ENCODE data around the gene SAP25. TPM values are rescaled to one million over a fixed set of nuclear protein-coding genes. Genes with fewer than 3 reads are reported as not detected.
A peak's percentile ranks its signal among the peaks of the same experiment; 100 is the strongest.

SAP25 gene
- polyA plus RNA-seq, 5 donors: 2.8 to 12.8 (median 6.8) TPM

DNA sequence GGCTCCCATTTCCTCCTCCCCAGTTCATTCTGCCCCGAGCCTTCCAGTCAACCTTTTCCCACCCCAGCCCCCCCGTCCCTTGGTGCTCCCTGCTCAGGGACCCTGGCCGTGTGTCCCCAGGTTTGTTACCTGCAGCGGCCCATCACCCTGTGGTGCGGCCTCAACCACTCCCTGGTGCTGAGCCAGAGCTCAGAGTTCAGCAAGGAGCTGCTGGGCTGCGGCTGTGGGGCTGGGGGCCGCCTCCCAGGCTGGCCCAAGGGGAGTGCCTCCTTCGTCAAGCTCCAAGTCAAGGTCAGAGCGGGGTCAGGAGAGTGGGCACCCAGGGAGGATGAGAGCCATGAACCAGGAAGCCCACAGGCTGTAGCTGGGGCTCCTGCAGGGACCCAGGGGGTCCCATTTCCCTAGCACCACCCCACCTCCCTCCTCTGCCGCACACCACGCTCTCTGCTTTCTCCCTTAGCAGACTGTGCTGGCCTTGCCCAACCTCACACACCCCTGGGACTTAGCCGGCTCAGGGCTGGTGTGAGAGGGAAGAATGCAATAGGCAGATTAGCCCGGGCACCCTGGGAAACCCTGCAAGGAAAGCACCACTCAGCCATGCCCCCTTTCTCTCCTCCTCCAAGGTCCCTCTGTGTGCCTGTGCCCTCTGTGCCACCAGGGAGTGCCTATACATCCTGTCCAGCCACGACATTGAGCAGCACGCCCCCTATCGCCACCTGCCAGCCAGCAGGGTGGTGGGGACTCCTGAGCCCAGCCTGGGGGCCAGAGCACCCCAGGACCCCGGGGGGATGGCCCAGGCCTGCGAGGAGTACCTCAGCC is 26.4 kb upstream of the SAP25 start:
- DNase-seq: no peak

DNA sequence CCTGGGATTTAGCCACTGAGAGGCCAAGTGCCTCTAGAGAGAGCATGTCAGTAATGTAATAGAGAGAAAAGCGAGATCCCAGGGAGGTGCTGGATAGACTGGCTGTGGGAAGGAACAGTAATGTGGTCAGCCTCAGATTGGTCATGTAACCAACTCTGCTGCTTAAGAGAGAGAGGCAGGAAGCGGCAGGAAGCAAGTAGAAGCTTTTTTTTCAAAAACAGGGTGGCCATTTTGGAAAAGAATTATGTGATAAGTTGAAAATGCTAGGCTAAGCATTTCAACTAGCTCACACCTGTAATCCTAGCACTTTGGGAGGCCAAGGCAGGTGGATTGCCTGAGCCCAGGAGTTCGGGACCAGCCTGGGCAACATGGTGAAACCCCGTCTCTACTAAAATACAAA is 24.7 kb upstream of the SAP25 start:
- no peak for DNase-seq

DNA sequence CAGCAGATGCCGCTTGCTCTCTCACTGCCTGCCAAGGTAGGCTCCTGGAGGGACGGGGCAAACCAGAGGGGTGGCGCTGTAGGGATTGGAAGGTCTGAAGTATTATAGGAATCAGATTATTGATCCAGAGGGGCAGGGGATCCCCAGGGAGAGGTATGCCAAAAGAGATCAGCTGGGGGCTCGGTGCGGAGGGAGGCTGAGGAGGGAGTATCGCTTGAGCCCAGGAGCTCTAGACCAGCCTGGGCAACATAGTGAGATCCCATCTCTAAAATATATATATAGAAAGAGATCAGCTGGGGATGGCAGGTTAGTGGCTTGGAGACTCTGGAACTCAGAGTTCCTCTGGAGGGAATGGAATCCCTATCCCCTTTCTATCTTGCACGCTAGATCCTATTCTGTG is 21.5 kb upstream of the SAP25 start:
- DNase-seq: no peak

- DNase-seq: no peak
Measured at GRCh38 chr7:100591596-100591995, 17.9 kb upstream of the SAP25 start.

DNA sequence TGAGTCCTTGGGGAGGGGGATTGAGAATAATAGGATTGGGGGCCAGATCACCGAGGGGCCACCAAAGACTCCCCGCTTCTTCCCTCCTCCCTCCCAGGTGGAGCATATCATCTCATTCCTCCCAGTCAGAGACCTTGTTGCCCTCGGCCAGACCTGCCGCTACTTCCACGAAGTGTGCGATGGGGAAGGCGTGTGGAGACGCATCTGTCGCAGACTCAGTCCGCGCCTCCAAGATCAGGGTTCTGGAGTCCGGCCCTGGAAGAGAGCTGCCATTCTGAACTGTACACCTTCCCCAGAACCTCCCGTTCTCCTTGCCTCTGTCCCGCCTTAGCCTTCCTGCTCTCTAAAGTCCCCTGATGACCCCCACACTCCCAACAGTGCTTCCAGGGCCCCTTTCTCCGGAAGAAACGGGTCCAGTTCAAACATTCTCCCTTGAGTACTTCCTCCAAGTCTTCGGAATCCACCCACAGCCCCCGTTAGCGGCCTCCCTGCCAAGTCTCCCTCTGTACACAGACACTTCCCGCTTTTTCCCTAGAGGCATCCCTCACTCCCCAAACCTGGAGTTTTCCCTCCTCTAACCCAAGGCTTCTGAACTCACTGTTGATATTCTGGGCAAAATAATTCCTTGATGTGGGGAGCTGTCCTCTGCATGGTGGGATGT is 16.5 kb upstream of the SAP25 start:
- DNase-seq: no peak

DNA sequence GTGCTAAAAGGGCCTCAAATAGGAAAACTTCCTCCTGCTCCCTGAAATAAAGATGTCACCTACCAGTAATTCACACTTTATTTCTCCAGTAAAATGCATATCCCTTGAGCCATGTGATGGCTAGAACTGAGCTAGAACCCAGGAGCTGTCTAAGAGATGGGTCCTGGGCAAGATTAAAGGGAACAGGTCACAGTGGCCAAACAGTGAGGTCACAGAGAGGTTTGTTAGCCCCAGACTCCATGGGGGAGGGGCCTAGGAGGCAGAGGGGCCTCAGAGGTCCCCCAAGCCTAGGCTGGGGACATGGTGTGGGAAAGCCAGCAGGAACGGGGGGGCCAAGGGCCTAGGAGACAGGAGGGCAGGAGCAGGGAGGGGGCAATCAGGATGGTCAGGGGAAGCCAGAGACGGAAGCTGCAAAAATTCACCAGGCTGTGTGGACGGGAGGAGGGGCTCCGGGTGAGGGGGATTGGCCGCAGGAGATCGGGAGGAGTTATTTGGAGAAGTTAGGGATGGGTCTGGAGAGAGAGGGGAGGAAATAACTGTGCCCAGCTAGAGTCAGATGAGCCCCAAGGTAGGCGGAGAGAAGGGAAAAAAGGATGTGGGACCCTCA is 15.7 kb upstream of the SAP25 start:
- DNase-seq: no peak

GRCh38 chr7:100588438-100588837 is 14.7 kb upstream of the SAP25 start:
- no peak for DNase-seq

DNA sequence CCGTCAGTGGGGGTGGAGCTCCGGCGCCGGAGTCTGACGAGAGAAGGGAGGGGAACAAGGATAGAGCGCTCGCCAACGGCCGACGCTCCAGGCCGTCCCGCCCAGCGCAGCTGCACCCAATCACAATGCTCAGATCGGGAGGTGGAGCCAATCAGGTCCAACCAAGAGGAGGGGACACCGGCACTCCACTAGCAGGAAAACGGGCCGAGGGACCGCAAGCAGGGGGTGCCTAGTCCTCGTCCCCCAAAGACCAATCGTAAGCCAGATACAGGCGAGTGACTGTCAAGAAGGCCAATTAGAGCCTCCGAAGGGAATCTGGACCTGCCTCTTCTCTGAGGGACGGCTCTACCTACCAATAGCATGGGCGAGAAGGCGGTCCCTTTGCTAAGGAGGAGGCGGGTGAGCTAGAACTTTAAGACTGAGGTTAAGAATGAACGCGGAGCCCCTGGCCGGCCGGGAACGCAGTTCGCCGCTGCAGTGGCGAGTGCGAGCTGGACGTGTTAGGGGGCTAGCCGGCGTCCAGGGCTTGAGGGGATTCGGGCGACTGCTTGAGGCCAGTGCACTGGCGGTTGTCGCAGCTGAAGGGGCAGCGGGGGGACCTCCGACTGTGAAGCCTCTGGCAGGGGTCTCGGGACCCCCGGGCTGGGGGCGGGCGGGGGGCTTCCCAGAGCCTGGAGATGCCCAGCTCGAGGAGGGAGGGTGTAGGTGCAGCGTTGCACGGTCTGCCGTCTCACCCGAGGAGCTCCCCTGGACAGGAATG is 12.7 kb upstream of the SAP25 start, which contains the start of gene FBXO24:
Gene FBXO24, plus strand, starts transcription at position 63 of the 760 bp plus-strand sequence. Its CDS starts 298 bp downstream, at position 361.
- DNase-seq: peak; percentile 100

- no peak for DNase-seq
Measured at GRCh38 chr7:100585511-100586265, 12.0 kb upstream of the SAP25 start, which contains the start of gene LRCH4. Gene LRCH4 (minus strand): TSS chr7:100586129. CDS start chr7:100586100, 29 bp downstream.

DNA sequence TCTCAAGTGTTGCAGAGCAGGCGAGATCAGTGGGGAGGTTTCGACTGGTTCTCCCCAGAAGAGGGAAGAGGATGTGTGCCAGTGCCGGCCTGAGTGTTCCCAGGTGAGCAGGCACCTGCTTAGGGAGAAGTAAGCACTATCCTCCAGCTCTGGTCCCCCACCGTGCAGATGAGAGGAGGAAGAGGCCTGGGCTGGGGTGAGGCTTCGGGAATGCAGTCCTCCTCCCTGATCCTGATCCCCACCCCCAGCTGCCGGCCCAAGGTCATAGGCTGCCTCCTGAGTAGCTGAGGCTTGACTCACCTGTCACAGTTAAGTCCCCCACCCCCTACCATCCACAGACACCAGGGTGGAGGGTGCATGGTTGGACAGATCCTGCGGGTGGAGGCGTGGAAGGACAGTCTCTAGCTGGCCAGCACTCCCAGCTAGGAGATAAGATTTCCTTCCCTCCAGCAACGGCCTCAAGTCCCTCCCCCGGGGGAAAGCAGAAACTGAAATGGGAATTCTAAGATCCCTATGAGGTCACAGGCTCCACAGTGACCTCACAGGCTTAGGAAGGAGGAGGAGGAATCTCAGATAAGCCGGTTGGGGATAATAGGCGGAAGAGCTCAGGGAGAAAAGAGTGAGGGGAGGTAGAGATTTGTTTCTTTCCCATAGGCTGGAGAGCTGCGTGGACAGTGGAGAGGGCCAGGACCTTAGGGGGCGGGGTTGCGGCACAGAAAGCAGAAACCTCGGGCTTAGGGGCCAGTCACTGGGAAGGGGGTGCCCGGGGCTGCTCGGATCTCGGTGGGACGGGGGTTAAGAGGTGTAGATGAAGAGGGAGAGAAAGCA is 11.2 kb upstream of the SAP25 start:
- DNase-seq: peak in 1 of 2 donors; percentile 68

- DNase-seq: peak; percentile 85
Measured at GRCh38 chr7:100584054-100584682, 10.5 kb upstream of the SAP25 start.

DNA sequence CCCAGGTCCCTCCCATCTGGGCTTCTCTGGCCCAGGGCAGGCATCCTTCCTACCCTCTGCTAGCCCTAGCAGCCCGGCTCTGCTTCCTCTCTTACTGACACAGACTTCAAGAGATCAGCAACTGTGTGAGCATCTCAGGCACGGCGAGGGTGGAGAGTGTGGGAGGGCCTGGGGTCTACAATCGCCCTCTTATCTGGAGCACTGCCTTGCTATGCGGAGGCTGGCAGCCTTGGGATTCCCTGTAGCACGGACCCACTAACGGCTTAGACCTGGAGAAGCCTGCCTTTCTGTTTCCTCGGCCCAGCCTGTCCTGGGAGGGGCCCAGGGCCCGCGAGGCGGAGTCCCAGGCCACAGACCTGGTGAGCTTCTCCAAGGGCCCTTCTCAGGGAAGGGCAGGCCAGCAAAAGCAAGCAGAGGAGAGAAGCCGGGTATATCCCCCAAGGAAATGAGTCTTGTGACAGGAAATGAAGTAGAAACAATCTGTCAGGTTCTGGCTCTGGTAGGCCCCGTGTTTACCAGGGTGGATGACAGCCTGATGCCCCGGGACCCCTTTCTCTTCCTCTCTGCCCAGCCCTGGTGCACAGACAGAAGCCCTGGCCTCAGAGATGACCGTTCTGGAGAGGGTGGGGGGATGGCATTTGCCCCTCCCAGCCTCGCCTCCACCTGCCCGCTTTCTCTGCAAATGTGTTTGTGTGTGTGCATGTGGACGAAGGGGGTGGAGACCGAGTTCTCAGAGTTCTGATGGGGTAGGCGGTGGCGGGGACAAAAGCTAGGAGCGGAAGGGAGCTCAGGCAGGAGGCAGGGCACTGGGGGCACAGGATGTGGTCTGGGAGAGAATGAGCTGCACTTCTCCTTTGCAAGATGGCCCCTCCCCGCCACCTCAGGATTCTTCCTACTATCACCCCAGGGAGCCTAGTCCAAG is 9.7 kb upstream of the SAP25 start:
- DNase-seq: no peak

GRCh38 chr7:100582650-100583049 is 8.9 kb upstream of the SAP25 start:
- no peak for DNase-seq

DNA sequence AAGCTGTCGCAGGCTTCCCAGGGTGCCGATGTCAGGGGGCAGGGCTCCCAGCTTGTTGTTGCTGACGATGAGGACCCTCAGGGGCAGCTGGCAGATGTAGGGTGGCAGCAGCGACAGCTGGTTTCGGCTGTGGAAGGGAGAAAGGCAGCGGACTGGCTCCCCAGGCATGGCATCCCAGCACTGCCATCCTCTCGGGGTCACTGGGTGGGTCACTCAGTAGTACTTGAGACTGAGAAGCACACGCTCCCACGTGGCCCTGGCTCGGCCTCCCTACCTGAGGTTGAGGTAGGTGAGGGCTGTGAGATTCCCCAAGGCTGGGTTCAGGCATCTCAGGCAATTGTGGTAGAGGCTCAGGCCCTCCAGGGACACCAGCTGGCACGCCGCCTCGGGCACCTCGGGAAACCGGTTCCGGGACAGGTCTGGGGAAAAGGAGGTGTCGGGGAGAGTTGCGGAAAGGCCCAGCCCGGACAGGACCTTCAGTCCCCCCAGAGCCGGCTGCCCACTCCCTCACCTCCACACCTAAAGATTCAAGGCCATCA is 8.4 kb upstream of the SAP25 start:
- DNase-seq: no peak

GRCh38 chr7:100580466-100581283 is 7.0 kb upstream of the SAP25 start:
- no peak for DNase-seq

DNA sequence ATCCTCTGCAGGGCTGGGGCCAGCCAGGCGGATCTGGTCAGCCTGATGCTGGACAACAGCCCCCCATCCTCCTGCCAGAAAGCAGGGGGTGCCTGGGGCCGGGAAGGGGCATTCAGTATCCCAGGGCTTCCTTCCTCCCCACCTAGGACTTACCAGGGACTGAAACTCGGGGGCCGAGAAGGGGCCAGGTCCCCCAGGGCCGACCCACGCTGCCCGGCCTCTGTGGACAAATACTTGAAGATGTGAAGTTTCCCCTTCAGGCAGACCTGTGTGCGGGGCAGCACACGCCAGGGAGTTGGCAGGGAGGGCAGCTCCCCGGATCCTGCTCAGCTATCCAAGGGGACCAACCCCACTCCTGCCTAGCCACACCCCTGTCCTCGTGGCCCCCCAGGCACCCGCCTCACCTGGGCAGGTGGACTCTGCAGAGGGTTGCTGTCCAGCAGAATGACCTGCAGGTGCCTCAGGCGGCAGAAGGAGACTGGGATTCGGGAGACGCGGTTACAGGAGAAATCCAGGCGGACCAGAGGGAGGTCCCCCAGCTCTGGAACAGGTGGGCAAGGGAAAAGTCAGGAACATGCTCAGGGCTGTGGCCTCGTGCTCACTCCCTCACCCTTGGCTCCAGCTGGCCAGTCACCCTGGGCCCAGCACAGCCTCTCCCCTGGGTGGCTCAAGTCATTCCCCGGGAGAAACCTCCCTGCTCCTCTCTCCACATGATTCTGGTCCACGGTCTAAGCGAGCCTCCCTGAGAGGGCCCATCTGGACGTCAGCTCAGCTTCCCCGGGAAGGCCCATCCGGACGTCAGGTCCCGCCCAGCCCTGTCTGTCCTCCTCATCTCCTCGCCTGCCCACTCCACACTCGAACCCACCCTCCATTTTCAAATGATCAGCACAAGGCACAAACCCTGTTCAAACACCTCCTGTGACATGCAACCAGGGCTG is 4.8 kb upstream of the SAP25 start:
- no peak for DNase-seq

Data from right lung (tissue), 5 donors.